IMR-90 (cell line): Measurements from ENCODE around the gene HMX1.

Experiments used
- FOS ChIP-seq: fragments of 150-350 bp; IDR thresholded peaks from 2 replicates; pipeline ENCODE4 v1.6.1; 2016; ENCODE audit warnings: low read depth, low read length
- TF ChIP-seq, protein P1 (sequence below): fragments of 150-350 bp; IDR thresholded peaks from 2 replicates; pipeline ENCODE4 v1.6.1; 2017; ENCODE audit warnings: mild to moderate bottlenecking, antibody characterized with exemption, low read length, low read depth
- TF ChIP-seq, protein P2 (sequence below): conservative IDR thresholded peaks from 2 replicates; pipeline ENCODE4 v1.5.1; 2012; ENCODE audit warnings: mild to moderate bottlenecking, low read depth, low read length, improper control_type of control experiment

DNA sequence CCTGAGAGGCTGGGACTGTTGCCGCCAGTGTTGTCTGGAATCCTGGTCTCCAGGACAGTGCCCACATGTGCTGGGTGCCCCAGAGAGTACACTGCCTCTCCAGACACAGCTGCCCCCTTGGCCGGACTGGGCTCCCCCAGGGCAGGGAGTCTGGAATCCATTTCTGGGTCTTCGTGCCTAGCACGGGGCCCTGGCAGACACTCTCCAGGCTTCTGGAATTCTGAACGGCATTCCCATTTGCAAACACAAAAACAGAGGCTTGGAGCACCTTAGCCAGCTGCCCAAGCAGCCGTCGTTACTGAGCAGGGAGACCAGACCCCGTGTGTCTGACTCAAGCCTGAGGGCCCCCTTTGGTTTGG lies 20.8 kb downstream of the HMX1 start:
- TF ChIP-seq FOS: no peak
- TF ChIP-seq, protein P1, sequence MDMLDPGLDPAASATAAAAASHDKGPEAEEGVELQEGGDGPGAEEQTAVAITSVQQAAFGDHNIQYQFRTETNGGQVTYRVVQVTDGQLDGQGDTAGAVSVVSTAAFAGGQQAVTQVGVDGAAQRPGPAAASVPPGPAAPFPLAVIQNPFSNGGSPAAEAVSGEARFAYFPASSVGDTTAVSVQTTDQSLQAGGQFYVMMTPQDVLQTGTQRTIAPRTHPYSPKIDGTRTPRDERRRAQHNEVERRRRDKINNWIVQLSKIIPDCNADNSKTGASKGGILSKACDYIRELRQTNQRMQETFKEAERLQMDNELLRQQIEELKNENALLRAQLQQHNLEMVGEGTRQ: no peak
- TF ChIP-seq, protein P2, sequence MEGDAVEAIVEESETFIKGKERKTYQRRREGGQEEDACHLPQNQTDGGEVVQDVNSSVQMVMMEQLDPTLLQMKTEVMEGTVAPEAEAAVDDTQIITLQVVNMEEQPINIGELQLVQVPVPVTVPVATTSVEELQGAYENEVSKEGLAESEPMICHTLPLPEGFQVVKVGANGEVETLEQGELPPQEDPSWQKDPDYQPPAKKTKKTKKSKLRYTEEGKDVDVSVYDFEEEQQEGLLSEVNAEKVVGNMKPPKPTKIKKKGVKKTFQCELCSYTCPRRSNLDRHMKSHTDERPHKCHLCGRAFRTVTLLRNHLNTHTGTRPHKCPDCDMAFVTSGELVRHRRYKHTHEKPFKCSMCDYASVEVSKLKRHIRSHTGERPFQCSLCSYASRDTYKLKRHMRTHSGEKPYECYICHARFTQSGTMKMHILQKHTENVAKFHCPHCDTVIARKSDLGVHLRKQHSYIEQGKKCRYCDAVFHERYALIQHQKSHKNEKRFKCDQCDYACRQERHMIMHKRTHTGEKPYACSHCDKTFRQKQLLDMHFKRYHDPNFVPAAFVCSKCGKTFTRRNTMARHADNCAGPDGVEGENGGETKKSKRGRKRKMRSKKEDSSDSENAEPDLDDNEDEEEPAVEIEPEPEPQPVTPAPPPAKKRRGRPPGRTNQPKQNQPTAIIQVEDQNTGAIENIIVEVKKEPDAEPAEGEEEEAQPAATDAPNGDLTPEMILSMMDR: no peak
